ENCODE data around the gene DIS3L.
A peak's percentile ranks its signal among the peaks of the same experiment; 100 is the strongest.

The DIS3L gene

DNA sequence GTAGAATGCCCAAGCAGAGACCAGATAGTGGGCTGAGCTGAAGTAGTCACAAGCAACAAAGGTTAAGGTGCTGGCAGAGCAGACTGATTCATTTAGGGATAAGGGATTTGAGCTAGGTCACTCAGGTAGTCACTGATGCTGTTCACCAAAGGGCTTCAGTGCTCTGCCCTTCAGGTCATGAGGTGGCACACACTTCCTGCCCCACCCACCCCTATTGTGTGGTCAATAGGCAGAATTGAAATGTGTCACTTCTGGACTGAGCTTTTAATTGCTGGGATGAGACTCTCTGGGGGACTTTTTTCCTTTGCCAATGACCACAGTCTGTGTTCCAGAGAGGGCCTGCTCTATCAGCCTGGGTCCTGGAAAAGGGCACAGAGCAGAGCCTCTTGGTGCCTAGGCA lies 2.9 kb upstream of the DIS3L start:
- Mint-ChIP-seq H3K4me3 (peak overlapping the region; percentile 4 to 53 (median 26)), H3K4me1 (peaks cover 37% of the 10 kb centered on the region), H3K9me3 (no peaks in the 10 kb centered on the region), H3K27me3 (ENCODE audit: low read depth) (no peaks in the 10 kb centered on the region), H3K36me3 (ENCODE audit: low read depth) (no peaks in the 10 kb centered on the region), H3K27ac (peak overlapping the region in 1 of 3 experiments; percentile 37)
- TF ChIP-seq, protein P1, sequence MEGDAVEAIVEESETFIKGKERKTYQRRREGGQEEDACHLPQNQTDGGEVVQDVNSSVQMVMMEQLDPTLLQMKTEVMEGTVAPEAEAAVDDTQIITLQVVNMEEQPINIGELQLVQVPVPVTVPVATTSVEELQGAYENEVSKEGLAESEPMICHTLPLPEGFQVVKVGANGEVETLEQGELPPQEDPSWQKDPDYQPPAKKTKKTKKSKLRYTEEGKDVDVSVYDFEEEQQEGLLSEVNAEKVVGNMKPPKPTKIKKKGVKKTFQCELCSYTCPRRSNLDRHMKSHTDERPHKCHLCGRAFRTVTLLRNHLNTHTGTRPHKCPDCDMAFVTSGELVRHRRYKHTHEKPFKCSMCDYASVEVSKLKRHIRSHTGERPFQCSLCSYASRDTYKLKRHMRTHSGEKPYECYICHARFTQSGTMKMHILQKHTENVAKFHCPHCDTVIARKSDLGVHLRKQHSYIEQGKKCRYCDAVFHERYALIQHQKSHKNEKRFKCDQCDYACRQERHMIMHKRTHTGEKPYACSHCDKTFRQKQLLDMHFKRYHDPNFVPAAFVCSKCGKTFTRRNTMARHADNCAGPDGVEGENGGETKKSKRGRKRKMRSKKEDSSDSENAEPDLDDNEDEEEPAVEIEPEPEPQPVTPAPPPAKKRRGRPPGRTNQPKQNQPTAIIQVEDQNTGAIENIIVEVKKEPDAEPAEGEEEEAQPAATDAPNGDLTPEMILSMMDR (IDR thresholded peaks at IDR 0.05; ENCODE audit: unreplicated experiment in 3 of 3) = no peak

DNA sequence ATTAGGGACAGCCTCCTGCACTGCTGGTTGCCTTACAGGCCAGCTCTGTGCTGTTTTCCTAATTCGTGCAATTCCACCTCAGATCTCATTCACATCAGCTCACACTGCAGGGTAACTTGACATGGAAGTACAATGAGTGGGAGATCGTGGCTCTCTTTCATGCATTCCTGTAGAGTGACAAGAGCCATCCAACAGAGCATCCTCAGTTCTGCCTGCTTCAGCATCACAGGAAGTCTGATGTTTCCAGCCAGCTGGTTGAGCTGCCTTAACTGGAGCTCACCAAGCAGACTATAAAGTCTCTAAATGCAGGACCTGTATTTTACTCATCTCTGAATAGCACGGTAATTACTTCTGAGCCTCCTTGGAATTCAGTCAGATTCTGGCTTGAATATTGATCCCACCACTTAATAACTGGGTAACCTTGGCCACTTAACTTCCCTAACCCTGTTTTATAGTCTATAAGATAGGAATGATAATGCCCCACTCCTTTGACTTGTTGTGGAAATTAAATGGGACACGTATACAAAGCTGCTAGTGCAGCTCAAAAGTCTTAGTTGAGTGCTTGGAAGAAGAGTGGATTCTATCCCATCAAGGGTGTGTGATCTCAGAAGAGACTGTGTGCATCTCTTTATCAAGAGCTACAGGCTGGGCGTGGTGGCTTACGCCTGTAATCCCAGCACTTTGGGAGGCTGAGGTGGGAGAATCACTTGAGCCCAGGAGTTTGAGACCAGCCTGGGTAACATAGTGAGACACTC lies 1.4 kb upstream of the DIS3L start:
- TF ChIP-seq, protein P1 (IDR thresholded peaks at IDR 0.05; ENCODE audit: unreplicated experiment in 3 of 3) = no peak
- H3K4me1 Mint-ChIP-seq = peaks cover 40% of the 10 kb centered on the region
- peak overlapping the region; percentile 91 to 97 (median 95) for H3K27ac Mint-ChIP-seq
- H3K4me3 Mint-ChIP-seq = peak overlapping the region; percentile 80 to 91 (median 87)
- peaks cover 4% of the 10 kb centered on the region for H3K36me3 Mint-ChIP-seq (ENCODE audit: low read depth)
- H3K27me3 Mint-ChIP-seq (ENCODE audit: low read depth) = no peaks in the 10 kb centered on the region
- H3K9me3 Mint-ChIP-seq = no peaks in the 10 kb centered on the region

DNA sequence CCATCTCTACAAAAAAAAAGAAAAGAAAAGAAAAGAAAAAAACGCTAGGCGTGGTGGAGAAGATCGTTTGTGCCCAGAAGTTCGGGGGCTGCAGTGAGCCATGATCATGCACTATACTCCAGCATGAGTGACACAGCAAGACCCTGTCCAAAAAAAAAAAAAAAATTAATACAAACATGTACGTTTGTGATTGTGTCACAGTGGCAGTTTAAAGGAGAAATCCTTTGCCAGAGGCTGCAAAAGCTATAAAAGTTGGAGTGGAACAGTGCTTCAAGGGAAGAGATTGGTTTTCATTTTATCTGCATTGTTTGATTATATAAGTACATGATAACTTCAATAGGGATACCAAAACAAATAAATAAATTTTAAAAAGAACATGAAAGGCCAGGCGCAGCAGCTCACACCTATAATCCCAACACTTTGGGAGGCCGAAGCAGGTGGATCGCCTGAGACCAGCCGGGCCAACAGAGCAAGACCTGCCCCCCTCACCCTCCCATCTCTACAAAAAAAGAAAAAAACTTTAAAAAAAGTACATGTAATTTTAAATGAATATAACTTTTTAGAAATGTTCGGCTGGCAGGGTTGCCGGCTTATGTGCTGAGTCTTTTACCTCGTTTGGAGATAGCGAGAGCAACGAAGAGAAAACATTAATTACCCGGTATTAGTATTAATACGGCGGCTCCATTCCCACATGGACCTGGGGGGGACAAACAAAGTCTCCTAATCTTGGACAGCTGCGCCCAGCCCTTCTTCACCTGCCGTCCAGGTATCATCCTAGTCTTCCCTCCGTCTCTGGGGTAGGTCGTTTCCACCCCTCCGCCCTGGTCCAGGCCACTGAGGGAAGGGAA lies 573 bp upstream of the DIS3L start:
- Mint-ChIP-seq H3K4me3 (peak overlapping the region; percentile 80 to 91 (median 87)), H3K27me3 (ENCODE audit: low read depth) (no peaks in the 10 kb centered on the region), H3K9me3 (no peaks in the 10 kb centered on the region), H3K27ac (peak overlapping the region; percentile 91 to 97 (median 95)), H3K4me1 (peaks cover 37% of the 10 kb centered on the region), H3K36me3 (ENCODE audit: low read depth) (peaks cover 8% of the 10 kb centered on the region)
- TF ChIP-seq, protein P1 (IDR thresholded peaks at IDR 0.05; ENCODE audit: unreplicated experiment in 3 of 3) = no peak

DNA sequence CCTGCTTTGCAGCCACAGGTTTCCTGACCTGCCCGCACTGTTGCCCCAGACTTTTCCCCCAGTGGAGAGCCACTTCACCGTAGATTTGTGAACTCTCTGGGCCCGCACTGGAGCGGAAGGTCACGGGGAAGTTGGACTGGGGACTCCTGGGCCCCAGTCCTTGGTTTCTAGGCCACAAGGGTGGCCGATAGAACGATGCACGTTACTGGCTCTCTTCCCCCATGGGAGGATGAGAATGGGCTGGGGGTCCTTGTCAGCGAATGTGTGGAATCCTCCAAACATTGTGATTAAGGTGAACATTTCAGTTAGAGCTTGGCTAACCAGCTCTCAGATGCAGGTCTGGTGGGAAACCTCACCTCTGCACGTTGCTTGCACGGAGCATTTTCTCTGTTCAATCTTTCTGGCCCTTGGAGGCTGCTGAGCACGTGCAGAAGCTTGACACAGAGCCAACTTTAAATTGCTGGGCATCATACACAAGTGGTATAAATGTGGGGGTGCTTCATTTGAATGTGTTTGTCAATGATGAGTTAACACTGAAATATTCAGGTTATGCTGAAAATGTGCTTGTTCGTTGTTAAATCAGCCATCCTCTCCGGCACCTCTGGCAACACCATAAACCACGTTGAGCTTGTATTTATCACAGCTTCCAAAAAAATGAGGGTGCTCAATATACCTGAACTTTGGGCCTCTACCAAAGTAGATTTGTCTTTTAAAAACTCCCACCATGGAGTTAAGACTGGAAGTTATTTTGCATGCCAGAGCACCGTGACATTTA lies 976 bp downstream of the DIS3L start:
- peak overlapping the region; percentile 98 for H3K27ac Mint-ChIP-seq
- TF ChIP-seq, protein P1 (IDR thresholded peaks at IDR 0.05; ENCODE audit: unreplicated experiment in 3 of 3) = no peak
- peaks cover 37% of the 10 kb centered on the region for H3K4me1 Mint-ChIP-seq
- no peaks in the 10 kb centered on the region for H3K9me3 Mint-ChIP-seq
- H3K36me3 Mint-ChIP-seq (ENCODE audit: low read depth) = peaks cover 17% of the 10 kb centered on the region
- peak overlapping the region; percentile 84 to 94 (median 93) for H3K4me3 Mint-ChIP-seq
- peaks cover 4% of the 10 kb centered on the region for H3K27me3 Mint-ChIP-seq (ENCODE audit: low read depth)

DNA sequence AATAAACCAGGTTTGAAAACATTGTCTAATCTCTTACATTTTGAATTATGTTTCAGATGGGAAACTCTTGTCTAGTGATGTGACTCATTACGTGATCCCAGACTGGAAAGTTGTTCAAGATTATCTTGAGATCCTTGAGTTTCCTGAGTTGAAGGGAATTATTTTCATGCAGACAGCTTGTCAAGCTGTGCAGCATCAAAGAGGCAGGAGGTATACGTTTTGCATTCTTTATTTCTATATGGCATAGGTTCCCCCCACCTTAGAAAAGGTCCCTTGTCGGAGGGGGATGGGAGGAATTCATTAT lies 1.5 kb downstream of the DIS3L start:
- Mint-ChIP-seq H3K27me3 (ENCODE audit: low read depth) (peaks cover 4% of the 10 kb centered on the region), H3K36me3 (ENCODE audit: low read depth) (peaks cover 20% of the 10 kb centered on the region), H3K4me3 (peak overlapping the region; percentile 84 to 94 (median 93)), H3K9me3 (no peaks in the 10 kb centered on the region), H3K27ac (peak overlapping the region; percentile 98), H3K4me1 (peaks cover 37% of the 10 kb centered on the region)
- TF ChIP-seq, protein P1 (IDR thresholded peaks at IDR 0.05; ENCODE audit: unreplicated experiment in 3 of 3) = no peak
